Esophagus squamous epithelium (tissue), 5 donors: ENCODE results near the gene OR6V1. TPM values are rescaled to one million over a fixed set of nuclear protein-coding genes. Genes with fewer than 3 reads are reported as not detected.

ENCODE experiments used
- DNase-seq: peaks from one replicate; lab custom pipeline; 2025; lab: John Stamatoyannopoulos, UW
- H3K27ac ChIP-seq, 4 donors: fragments of 200-600 bp; sonication (generic); one replicate each; pipeline ENCODE4 v1.5.1; 2016 to 2019; ENCODE audit warnings: mild to moderate bottlenecking in 1 of 4
- H3K27me3 ChIP-seq, 4 donors: fragments of 200-600 bp; sonication (generic); 1 replicate in 3 of 4; 2 replicates in 1 of 4; pipeline versions ENCODE4 v1.5.1 to v1.6.0; 2017 to 2021; ENCODE audit warnings: antibody characterized with exemption in 1 of 4
- H3K36me3 ChIP-seq, 3 donors: fragments of 200-600 bp; sonication (generic); one replicate each; pipeline ENCODE4 v1.5.1; 2016 to 2019
- H3K4me1 ChIP-seq, 3 donors: fragments of 200-600 bp; sonication (generic); one replicate each; pipeline ENCODE4 v1.5.1; 2017 to 2019
- H3K4me3 ChIP-seq, 4 donors: fragments of 200-600 bp; sonication (generic); 1 replicate in 3 of 4; 2 replicates in 1 of 4; pipeline ENCODE4 v1.5.1; 2016 to 2019; ENCODE audit warnings: mild to moderate bottlenecking in 2 of 4, moderate library complexity in 1 of 4
- H3K9me3 ChIP-seq, 3 donors: fragments of 200-600 bp; sonication (generic); one replicate each; pipeline ENCODE4 v1.5.1; 2016 to 2019
- POLR2A ChIP-seq, 4 donors: fragments of 450-650 bp; IDR thresholded peaks; one replicate each; pipeline ENCODE4 v1.6.1; 2017; ENCODE audit warnings: antibody characterized with exemption in 4 of 4, mild to moderate bottlenecking in 4 of 4, moderate library complexity in 3 of 4
- WGBS, 2 donors: methylation state at CpG; one replicate each; pipeline ENCODE4 v1.1.5; 2018; 5-methylcytosine and 5-hydroxymethylcytosine counted together
- intact Hi-C: fragments of 100-400 bp; cut with DNase I; formaldehyde crosslinking; loops from one replicate; pipeline ENCODE4 v1.15.0; 2022
- total RNA-seq, 4 donors: library from RNA; depleted of rRNA; stranded (reverse); fragments of >200 nt; gene quantifications; one replicate each; pipeline ENCODE4 v1.1.0, GENCODE V29; 2016
- TF ChIP-seq, protein P1 (sequence below), 6 experiments: fragments of 450-650 bp in 4 of 6; fragments of 200-600 bp in 2 of 6; sonication (generic) in 2 of 6; IDR thresholded peaks; one replicate each; pipeline ENCODE4 v1.5.1; 2016 to 2019; ENCODE audit warnings: antibody characterized with exemption in 6 of 6, mild to moderate bottlenecking in 4 of 6, moderate library complexity in 4 of 6
- donor health status: DM: yes; HTN: yes; CAD: no.

The OR6V1 gene
- total RNA-seq, 4 donors from 2014 or later: not detected

DNA sequence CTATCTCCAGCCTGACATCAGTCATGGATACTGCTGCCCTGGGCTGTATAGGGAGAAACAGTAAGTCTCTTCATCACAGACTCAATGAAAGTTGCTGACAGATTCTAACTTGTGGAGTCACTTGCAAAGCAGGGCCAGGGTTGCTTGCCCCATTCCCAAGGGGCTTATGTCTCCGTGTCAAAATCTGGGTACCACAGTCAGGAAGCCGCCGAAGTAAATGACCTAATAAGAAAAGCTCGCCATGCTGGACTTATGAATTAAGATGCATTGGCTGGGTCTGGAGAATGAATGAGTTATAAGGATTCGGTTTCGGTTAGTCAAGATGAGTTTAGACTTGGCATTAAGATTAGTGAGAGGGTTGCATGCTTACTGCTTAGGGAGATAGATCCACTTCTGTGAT, 10.8 kb upstream of the OR6V1 start:
- H3K27ac ChIP-seq: no peak overlapping the region
- no peaks in the 10 kb centered on the region for H3K4me1 ChIP-seq
- intact Hi-C loops: no loop called here
- no peak for DNase-seq
- no peak overlapping the region for H3K4me3 ChIP-seq
- no peaks in the 10 kb centered on the region for H3K36me3 ChIP-seq
- TF ChIP-seq POLR2A (IDR thresholded peaks at IDR 0.05): no peak
- TF ChIP-seq, protein P1, sequence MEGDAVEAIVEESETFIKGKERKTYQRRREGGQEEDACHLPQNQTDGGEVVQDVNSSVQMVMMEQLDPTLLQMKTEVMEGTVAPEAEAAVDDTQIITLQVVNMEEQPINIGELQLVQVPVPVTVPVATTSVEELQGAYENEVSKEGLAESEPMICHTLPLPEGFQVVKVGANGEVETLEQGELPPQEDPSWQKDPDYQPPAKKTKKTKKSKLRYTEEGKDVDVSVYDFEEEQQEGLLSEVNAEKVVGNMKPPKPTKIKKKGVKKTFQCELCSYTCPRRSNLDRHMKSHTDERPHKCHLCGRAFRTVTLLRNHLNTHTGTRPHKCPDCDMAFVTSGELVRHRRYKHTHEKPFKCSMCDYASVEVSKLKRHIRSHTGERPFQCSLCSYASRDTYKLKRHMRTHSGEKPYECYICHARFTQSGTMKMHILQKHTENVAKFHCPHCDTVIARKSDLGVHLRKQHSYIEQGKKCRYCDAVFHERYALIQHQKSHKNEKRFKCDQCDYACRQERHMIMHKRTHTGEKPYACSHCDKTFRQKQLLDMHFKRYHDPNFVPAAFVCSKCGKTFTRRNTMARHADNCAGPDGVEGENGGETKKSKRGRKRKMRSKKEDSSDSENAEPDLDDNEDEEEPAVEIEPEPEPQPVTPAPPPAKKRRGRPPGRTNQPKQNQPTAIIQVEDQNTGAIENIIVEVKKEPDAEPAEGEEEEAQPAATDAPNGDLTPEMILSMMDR (IDR thresholded peaks at IDR 0.05): no peak
- no peaks in the 10 kb centered on the region for H3K9me3 ChIP-seq
- H3K27me3 ChIP-seq: no peaks in the 10 kb centered on the region
- 86 to 94% methylated on average over 4 to 6 of the region's 6 CpGs for WGBS, 2 donors

DNA sequence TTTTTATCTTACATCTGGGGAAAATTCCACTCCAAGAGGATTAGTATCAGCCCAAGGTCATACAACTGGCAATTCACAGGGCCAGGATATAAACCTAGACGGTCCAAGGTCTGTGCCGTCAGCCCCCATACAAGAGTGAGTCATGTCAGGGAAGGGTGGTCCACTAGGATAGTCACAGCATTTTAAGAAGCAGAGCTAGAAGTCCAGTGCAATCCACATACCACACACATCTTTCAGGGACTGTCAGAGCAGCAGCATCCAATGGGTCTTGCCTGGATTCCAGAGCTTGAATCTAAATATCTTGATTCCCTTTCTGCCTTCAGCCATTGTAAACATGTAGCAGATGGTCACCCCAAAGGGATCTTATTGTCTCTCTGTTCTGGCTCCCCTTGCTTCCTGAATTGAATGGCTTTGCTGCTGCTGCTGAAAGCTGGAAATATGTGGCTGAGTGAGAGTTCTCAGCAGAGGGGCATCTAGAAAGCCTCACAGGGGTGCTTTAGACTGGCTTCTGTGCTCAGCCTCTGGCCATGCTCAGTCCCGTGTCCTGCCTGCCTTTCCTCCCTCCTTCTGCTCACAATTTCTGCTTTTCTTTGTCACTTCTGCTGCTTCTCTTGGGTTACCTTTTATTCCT, 9.9 kb upstream of the OR6V1 start:
- H3K9me3 ChIP-seq: no peaks in the 10 kb centered on the region
- 45 to 77% methylated on average over 2 to 3 of the region's 3 CpGs for WGBS, 2 donors
- no peak for DNase-seq
- TF ChIP-seq POLR2A (IDR thresholded peaks at IDR 0.05): no peak
- H3K27me3 ChIP-seq: no peaks in the 10 kb centered on the region
- no peaks in the 10 kb centered on the region for H3K4me1 ChIP-seq
- no peaks in the 10 kb centered on the region for H3K36me3 ChIP-seq
- intact Hi-C loops: no loop called here
- H3K27ac ChIP-seq: no peak overlapping the region
- no peak overlapping the region for H3K4me3 ChIP-seq

DNA sequence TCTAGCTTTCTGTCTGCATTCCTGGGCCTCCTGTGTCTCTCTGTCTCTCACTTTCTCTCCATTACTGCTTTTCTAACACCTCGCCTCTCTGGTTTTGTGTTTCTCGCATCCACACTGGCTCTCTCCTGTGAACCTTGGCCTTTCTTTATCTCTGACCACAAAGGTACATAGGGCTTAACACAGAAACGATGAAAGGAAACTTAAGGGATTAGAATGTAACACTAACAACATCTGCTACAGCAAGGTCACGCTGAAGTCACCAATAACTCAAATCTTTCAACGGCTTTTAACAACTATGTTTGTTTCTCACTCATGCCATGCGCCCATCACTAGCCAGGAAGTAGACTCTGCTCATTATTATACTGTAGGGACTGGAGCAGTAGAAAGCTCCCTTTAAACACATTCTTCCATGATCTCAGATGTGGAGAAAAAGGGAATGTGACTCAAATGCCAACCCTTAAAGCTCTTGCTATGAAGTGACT, 9.3 kb upstream of the OR6V1 start:
- no peak overlapping the region for H3K4me3 ChIP-seq
- TF ChIP-seq, protein P1 (IDR thresholded peaks at IDR 0.05): no peak
- TF ChIP-seq POLR2A (IDR thresholded peaks at IDR 0.05): no peak
- intact Hi-C loops: no loop called here
- H3K27ac ChIP-seq: no peak overlapping the region
- no peaks in the 10 kb centered on the region for H3K36me3 ChIP-seq
- no peaks in the 10 kb centered on the region for H3K4me1 ChIP-seq
- 56 to 63% methylated on average over 6 of the region's 6 CpGs for WGBS, 2 donors
- H3K27me3 ChIP-seq: no peaks in the 10 kb centered on the region
- H3K9me3 ChIP-seq: no peaks in the 10 kb centered on the region
- no peak for DNase-seq

GRCh38 chr7:143043391-143043790, 8.8 kb upstream of the OR6V1 start:
- Histone ChIP-seq H3K27ac (no peak overlapping the region), H3K36me3 (no peaks in the 10 kb centered on the region), H3K4me1 (no peaks in the 10 kb centered on the region), H3K4me3 (no peak overlapping the region), H3K27me3 (no peaks in the 10 kb centered on the region), H3K9me3 (no peaks in the 10 kb centered on the region)
- WGBS, 2 donors: 30 to 34% methylated on average over 2 of the region's 2 CpGs
- no peak for DNase-seq
- TF ChIP-seq, protein P1 (IDR thresholded peaks at IDR 0.05): no peak
- no peak for TF ChIP-seq POLR2A (IDR thresholded peaks at IDR 0.05)
- intact Hi-C loops: no loop called here

DNA sequence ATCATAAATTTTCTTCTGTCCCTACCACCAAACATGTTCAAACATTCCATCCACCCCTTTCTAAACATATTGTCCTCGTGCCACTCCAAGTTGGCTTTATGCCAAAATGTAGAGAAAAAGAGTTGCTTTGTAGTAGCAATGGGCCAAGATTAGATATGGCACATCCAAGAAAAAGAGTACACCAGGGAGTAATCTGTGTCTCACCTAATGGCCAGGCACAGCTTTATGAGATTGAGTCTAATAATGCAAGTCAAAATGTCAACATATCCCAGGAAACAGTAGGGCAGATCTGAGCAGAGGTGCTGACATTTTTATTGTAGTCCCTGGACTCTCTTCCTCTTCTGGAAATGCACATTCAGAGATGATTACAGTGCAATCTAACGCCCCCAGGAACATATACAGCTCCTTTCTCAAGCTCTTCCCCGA, 5.7 kb upstream of the OR6V1 start:
- no peak for DNase-seq
- 36% methylated on average over 3 of the region's 3 CpGs for WGBS, 2 donors

More for the DNA sequence above, 5.7 kb upstream of the OR6V1 start:
- Histone ChIP-seq H3K4me3 (no peak overlapping the region), H3K4me1 (no peaks in the 10 kb centered on the region), H3K27me3 (no peaks in the 10 kb centered on the region), H3K36me3 (no peaks in the 10 kb centered on the region), H3K27ac (no peak overlapping the region), H3K9me3 (no peaks in the 10 kb centered on the region)
- TF ChIP-seq POLR2A (IDR thresholded peaks at IDR 0.05): no peak
- TF ChIP-seq, protein P1 (IDR thresholded peaks at IDR 0.05): no peak
- intact Hi-C loops: no loop called here
